Omental fat pad (tissue), 4 donors: Measurements from ENCODE around the gene CCDC182. TPM values are rescaled to one million over a fixed set of nuclear protein-coding genes. Genes with fewer than 3 reads are reported as not detected.

Experiments used
- ATAC-seq: fragments of 150-250 bp; one replicate; pipeline ENCODE4 v1.9.1; 2016; ENCODE audit warnings: mild to moderate bottlenecking, moderate library complexity; ENCODE audit not compliant: low FRiP score
- DNase-seq: peaks from one replicate; pipeline ENCODE4 v3.0.0-alpha.2; 2019; ENCODE audit warnings: low spot score
- total RNA-seq, 4 donors: library from RNA; depleted of rRNA; stranded (reverse); fragments of >200 nt; gene quantifications; one replicate each; pipeline ENCODE4 v1.1.0, GENCODE V29; 2016
- TF ChIP-seq, protein P1 (sequence below), 3 donors: fragments of 450-650 bp; IDR thresholded peaks; one replicate each; pipeline ENCODE4 v1.5.1; 2016 to 2017; ENCODE audit warnings: antibody characterized with exemption in 3 of 3, mild to moderate bottlenecking in 3 of 3, moderate library complexity in 2 of 3

CCDC182 gene
- total RNA-seq, 4 donors from 2014 or later = not detected

DNA sequence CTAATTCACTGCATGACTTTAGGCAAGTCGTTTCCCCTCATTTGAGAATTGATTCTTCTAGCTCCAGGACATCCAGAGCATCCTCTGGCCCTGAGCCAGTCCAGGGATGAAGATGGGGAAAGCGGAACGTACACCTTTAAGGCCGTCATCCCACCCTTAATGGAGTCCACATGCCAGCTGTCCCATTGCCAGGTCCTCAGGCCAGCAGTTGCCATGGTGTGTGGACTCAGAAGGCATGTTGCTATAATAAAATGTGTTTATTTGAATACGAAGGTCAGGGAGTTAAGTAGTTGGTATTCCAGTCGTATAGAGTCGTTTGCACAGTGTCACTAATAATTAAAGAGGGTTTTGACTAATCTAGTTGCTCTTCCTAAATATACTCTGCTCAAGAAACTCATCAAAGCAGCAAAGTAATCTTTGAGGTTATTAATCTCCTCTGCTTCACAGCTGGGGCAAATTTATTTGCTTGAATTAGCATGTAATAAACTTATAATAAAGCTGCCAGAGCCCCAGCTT lies 30.4 kb downstream of the CCDC182 start:
- no peak for DNase-seq
- ATAC-seq = no peak
- TF ChIP-seq, protein P1, sequence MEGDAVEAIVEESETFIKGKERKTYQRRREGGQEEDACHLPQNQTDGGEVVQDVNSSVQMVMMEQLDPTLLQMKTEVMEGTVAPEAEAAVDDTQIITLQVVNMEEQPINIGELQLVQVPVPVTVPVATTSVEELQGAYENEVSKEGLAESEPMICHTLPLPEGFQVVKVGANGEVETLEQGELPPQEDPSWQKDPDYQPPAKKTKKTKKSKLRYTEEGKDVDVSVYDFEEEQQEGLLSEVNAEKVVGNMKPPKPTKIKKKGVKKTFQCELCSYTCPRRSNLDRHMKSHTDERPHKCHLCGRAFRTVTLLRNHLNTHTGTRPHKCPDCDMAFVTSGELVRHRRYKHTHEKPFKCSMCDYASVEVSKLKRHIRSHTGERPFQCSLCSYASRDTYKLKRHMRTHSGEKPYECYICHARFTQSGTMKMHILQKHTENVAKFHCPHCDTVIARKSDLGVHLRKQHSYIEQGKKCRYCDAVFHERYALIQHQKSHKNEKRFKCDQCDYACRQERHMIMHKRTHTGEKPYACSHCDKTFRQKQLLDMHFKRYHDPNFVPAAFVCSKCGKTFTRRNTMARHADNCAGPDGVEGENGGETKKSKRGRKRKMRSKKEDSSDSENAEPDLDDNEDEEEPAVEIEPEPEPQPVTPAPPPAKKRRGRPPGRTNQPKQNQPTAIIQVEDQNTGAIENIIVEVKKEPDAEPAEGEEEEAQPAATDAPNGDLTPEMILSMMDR (IDR thresholded peaks at IDR 0.05) = no peak

DNA sequence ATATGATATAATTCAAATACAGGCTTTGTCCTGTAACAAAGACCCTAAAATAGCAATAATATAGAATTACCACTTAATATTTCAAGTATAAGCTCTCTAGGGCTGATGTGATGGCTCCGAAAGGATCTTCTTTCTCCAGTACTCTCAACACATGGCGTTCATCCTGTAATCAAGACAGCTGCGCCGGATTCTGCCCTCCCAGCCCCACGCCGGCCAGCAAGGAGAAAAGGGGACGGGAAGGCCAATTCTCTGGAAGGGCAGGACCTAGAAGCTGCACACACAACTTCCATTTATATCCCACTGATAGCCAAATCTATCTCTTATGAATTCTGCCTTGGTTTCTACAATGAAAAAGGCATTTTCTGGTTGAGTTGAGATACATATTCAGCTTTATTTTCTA lies 32.0 kb downstream of the CCDC182 start:
- TF ChIP-seq, protein P1 (IDR thresholded peaks at IDR 0.05) = no peak
- no peak for DNase-seq
- ATAC-seq = no peak

- TF ChIP-seq, protein P1 (IDR thresholded peaks at IDR 0.05) = no peak
- DNase-seq (no peak), ATAC-seq (no peak)
These were observed 36.7 kb downstream of the CCDC182 start for GRCh38 chr17:57708410-57708809.

DNA sequence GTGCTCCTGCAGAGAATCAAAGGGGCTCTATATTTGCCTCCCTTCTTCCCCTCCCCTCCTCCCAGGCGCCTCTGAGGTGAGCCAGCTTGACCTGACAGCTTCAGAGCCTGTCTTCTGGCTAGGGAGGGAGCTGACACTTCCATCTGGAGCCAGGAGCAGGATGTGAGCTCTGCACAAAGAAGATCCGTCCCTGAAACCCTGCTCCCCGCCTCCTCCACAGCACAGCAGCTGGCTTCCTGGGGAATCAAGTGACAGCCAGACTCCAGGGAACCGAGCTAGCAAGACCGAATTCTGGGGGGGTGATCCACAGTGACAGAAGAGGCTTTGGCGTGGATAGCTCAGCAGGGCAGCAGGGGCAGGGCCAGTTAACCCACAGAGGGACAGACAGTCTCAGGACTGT lies 37.2 kb downstream of the CCDC182 start:
- no peak for ATAC-seq
- DNase-seq = no peak
- TF ChIP-seq, protein P1 (IDR thresholded peaks at IDR 0.05) = no peak

GRCh38 chr17:57706761-57707160 lies 38.3 kb downstream of the CCDC182 start:
- TF ChIP-seq, protein P1 (IDR thresholded peaks at IDR 0.05) = no peak
- ATAC-seq (no peak), DNase-seq (no peak)

GRCh38 chr17:57705921-57706695 lies 39.0 kb downstream of the CCDC182 start:
- ATAC-seq (no peak), DNase-seq (no peak)
- TF ChIP-seq, protein P1 (IDR thresholded peaks at IDR 0.05) = no peak

- TF ChIP-seq, protein P1 (IDR thresholded peaks at IDR 0.05) = no peak
- ATAC-seq (no peak), DNase-seq (no peak)
These were observed 40.7 kb downstream of the CCDC182 start for GRCh38 chr17:57704448-57704847.
